Smooth muscle cell of the brain vasculature (primary cell): ENCODE results near the gene RPRD1B.

Experiments used
- DNase-seq: peaks from one replicate; pipeline ENCODE4 v3.0.0-alpha.2; 2012; ENCODE audit warnings: low read depth, low spot score

Gene RPRD1B

DNA sequence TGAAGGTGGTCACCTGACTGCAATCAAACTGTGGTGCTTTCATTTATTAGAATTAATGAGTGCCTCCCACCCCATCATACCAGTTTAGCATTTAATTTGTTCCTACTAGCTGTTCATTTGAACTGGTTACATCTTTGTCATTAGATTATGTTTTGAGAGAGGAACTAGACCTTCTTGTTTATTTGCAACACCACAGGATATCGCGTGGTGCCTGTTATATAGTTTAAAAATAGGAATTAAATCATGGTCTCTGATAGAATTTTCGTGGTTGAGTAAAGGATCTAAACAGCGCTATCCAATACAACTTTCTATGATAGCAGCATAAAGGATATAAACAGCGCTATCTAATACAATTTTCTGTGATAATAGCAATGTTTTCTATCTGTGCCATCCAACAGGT, 2.8 kb downstream of the RPRD1B start:
- DNase-seq: no peak

- DNase-seq: no peak
These were observed 6.7 kb downstream of the RPRD1B start for GRCh38 chr20:38040276-38040675.

GRCh38 chr20:38043512-38044300, 10.2 kb downstream of the RPRD1B start:
- no peak for DNase-seq

GRCh38 chr20:38044685-38045084, 11.1 kb downstream of the RPRD1B start:
- DNase-seq: no peak

DNA sequence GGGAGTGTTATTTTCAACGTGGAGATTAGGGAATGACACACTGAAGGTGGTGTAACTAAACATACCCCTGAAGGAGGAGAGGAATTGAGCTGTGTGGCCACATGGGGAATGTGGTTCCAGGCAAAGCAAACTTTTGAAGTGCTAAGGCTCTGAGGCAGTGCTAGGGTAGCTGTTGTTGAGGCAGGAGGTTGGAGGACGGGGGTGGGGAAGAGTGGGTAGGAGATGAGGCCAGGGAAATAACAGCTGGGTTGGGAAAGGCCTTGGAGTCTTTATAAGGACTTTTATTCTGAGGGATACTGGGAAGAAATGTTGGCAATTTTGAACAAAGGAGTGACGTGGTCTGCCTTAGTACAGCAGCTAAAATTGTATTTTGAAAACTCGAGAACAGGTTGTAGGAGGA, 13.0 kb downstream of the RPRD1B start:
- no peak for DNase-seq

GRCh38 chr20:38049800-38050199, 16.3 kb downstream of the RPRD1B start:
- no peak for DNase-seq

DNA sequence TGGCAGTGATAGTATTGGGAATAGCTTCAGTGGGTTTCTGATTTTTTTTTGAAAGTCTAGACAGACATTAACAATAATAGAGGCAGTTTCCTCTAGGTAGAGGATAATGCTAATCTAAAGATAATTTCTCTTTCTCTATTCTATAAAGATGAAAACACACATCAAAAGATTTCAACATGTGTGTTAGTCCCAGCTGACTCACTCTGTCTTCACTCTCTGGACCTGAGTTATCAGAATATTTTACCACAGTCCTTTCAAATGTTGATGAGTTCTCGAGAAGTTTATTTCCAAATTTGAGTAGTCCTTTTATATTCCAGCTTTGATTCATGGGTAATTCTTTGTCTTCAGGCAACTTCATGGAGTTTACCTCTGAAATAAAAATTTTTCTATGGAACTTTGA, 17.1 kb downstream of the RPRD1B start:
- DNase-seq: no peak

- no peak for DNase-seq
These were observed 19.3 kb downstream of the RPRD1B start for GRCh38 chr20:38052870-38053269.

DNA sequence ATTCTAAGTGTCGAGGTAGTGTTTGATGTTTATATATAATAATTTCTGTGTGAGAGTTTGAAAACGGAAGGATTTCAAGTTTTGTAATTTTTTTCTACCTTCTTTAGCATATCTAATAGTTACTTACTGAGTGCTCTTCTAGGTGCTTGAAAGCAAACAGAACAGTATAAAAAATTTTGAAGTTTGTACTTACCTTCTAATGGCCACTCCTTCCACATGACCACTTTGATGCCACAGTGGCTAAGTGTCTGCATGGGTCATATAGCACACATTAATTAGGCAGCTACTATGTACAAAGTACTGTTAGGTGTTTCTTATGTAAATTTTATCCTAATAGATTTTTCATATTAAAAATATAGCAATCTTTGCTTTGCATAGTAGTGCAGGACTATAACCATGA, 21.1 kb downstream of the RPRD1B start:
- no peak for DNase-seq

DNA sequence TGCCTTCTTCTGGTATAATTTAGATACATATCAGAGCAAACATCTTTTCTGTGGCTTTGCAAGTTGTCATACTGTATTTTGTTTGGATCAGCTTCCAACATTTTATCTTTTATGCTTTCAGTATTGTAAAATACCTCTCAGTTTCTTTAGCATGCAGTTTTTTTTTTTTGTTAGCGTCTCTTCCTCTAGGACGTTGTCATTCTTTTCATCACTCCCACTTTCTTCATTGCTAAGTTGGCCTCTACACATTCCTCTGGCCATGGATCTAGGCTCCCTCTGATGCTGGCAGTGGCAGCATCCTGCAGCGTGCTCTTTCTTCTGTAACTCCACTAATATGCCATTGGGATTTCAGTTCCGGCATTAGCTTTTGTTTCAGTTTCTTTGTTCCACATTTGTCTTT, 21.7 kb downstream of the RPRD1B start:
- DNase-seq: no peak

- DNase-seq: no peak
These were observed 22.3 kb downstream of the RPRD1B start for GRCh38 chr20:38055848-38056247.

- DNase-seq: no peak
These were observed 23.9 kb downstream of the RPRD1B start for GRCh38 chr20:38057351-38057972.

DNA sequence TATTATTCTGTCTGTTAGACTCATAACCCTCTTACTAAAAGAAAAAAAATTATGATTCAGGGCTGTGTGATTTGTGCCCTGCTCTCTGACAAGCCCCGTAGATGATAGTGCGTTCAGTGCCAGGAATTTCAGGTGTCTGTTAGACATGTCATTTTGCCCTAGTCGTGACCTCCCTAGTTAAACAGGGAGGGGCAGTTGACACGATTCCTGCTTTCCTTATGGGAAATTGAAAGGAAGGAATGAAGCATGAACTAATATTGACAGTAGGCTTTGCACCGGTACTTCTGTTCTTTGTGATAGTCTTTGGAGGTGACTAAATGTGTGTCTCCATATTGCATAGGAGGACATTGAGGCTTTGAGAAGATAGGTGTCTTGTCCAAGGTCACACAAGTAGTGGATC, 26.3 kb downstream of the RPRD1B start:
- no peak for DNase-seq

DNA sequence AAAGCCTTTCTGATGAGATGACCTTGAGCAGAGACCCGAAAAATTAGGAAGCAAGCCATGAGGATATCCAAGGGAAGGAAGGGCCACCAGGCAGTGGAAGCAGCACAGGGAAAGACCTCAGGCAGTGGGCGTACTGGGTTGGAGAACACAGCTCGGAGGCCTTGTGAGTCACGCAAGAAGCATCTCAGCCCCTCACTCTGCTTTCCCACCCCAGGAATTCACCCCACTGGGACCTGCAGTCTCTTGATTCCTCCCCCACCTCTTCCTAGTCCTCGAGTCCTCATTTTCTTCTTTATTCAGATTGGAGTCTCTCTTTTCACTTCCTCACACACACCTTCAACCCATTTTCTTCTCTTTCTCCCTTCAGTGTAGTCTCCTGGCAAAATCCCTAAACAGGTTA, 27.0 kb downstream of the RPRD1B start:
- no peak for DNase-seq

DNA sequence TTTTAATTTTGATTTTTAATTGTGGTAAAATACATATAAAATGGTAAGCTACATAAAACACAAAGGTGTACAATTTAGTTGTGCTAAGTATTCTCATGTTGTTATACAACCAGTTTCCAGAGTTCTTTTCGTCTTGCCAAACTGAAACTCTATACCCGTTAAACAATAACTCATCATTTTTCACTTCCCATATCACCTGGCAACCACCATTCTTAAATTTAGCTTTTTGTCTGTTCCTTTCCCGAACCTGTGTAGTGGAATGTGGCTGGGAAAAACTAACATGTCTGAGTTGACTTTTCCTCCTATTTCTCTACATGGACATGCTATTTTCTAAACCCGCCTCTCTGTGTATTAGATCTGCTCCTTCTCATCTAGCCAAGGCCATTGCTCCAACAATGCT, 27.6 kb downstream of the RPRD1B start:
- DNase-seq: no peak

GRCh38 chr20:38062890-38063289, 29.3 kb downstream of the RPRD1B start:
- no peak for DNase-seq

DNA sequence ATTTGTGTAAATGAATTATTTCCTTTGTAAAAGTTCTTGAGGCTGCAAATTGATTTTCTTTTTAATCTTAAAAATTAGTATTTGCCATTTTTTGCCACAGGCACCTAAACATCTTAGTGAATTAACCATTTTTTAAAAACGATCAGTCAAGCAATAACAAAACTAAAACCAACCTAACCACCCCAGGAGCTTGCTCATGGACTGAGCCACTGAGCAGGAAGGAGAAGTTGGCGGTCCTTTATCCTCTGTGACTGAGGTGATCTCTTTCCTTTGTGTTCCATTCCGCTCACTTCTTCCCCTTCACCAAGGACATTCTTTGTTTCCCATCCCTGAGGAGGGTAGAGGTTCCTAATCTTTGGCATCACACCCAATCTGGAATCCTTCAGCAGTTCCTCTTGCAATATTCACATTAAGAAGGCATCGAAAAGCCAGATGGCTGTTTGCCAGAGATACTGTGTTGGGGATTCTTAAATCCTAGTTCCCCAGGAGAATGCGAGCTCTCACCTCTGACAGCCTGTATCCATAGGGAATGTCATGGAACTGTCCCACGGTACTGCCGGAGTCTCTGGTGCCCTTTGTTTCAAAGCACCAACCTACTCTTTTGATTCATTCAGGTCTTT, 30.5 kb downstream of the RPRD1B start:
- no peak for DNase-seq

GRCh38 chr20:38065764-38066375, 32.3 kb downstream of the RPRD1B start:
- DNase-seq: no peak

DNA sequence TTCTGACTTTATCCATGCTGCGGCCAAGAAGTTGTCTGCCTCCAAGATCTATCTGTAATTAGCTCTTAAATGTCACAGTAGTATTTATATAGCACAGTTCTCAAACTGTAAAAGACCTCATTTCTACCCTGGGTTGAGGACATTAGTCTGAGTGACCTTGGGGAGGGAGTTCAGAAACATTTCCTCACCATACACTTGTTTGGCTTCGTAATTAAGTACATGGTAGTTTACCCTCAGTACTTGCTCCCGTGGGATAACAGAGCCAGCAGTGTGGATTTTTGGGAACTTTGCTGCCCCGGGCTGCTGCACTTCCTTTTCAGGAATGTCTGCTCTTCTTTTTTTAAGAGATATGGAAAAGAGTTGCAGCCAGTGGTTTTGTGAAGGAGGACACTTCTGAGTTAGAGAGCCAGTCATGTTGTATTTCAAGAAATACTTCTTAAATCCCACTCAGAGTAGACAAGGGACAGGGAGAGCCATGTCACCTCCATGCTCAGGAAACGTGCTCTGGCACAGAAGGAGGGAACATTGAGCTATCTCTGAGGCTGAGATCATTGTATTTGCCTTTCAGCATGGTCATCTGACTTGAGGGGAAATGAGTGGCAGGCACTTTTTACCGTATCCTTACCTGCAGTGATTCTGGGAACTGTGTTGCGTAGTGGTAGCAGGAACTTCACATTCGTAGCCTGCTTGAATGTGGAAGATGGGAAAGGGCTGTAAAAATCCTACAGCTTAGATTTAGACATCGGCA, 33.6 kb downstream of the RPRD1B start:
- DNase-seq: no peak

GRCh38 chr20:38067717-38068365, 34.3 kb downstream of the RPRD1B start:
- no peak for DNase-seq

DNA sequence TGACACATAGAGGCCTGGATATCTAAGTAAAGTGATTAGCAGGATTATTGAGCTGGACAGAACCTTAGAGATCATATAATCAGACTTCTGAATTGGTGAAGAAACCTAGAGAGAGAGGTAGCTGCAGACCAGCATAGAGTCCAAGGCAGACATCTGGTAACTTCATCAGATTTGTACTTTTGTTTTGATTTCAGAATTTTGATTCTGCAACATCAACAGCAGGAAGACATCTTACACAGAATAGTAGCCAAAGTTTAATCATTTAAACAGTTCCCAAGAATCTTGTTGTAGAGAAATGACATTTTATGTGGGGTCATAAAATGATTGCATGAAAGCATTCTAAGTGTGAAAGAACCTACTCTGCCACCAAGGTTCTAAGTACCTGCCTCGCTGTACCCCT, 39.4 kb downstream of the RPRD1B start:
- DNase-seq: no peak
